PC-3 (cell line): Measurements from ENCODE around the gene ANKHD1. TPM values are rescaled to one million over a fixed set of nuclear protein-coding genes. Genes with fewer than 3 reads are reported as not detected.

Source experiments
- ATAC-seq: fragments of 200-7000 bp; cut with Tn5 transposase; 2 replicates; pipeline ENCODE4 v1.9.1; 2020; ENCODE audit warnings: mild to moderate bottlenecking, moderate library complexity
- BruUV-seq: library from RNA; stranded (reverse); fragments of 400-500 nt; replicated peaks from 2 replicates; lab custom pipeline; 2021; lab: Mats Ljungman, UMichigan
- CTCF ChIA-PET: fragments of 300-600 bp; sonication (Branson Sonifier 250); formaldehyde crosslinking; loops from one replicate; lab custom pipeline; 2022; ENCODE audit warnings: antibody characterized with exemption; lab: Charles Lee
- POLR2A ChIA-PET: fragments of 300-600 bp; sonication (Branson Sonifier 250); formaldehyde crosslinking; loops from one replicate; lab custom pipeline; 2022; ENCODE audit warnings: antibody characterized with exemption; ENCODE audit not compliant: unreplicated experiment; lab: Charles Lee
- DNase-seq: peaks from one replicate; pipeline ENCODE4 v3.0.0-alpha.2; 2015
- H2AFZ ChIP-seq: fragments of 300-600 bp; sonication (generic); 2 replicates; pipeline ENCODE4 v1.6.0; 2016; ENCODE audit warnings: antibody characterized with exemption, low read length
- H3F3A ChIP-seq: fragments of 300-600 bp; sonication (generic); one replicate; pipeline ENCODE4 v1.6.0; 2017; ENCODE audit warnings: antibody characterized with exemption, low read length, control low read depth, mild to moderate bottlenecking; ENCODE audit not compliant: unreplicated experiment
- H3K27ac ChIP-seq: fragments of 300-600 bp; sonication (generic); 2 replicates; pipeline ENCODE4 v1.5.1; 2016; ENCODE audit warnings: mild to moderate bottlenecking, low read length
- H3K27me3 ChIP-seq: fragments of 300-600 bp; sonication (generic); 2 replicates; pipeline ENCODE4 v1.6.1; 2016; ENCODE audit warnings: low read length, mixed read lengths
- H3K36me3 ChIP-seq: fragments of 300-600 bp; sonication (generic); 2 replicates; pipeline ENCODE4 v1.6.1; 2016; ENCODE audit warnings: low read depth, mixed run types, low read length, mixed read lengths
- H3K4me1 ChIP-seq: fragments of 300-600 bp; sonication (generic); 2 replicates; pipeline ENCODE4 v1.5.1; 2016; ENCODE audit warnings: low read length; ENCODE audit not compliant: insufficient read depth
- H3K4me2 ChIP-seq: fragments of 300-600 bp; sonication (generic); 2 replicates; pipeline ENCODE4 v1.6.0; 2016; ENCODE audit warnings: low read length
- H3K4me3 ChIP-seq: fragments of 300-600 bp; sonication (generic); 2 replicates; pipeline ENCODE4 v1.5.1; 2016; ENCODE audit warnings: mild to moderate bottlenecking, low read length, mixed read lengths
- H3K79me2 ChIP-seq: fragments of 300-600 bp; sonication (generic); 2 replicates; pipeline ENCODE4 v1.6.1; 2017; ENCODE audit warnings: low read length, mixed read lengths
- H3K9ac ChIP-seq: fragments of 300-600 bp; sonication (generic); 2 replicates; pipeline ENCODE4 v1.6.0; 2016; ENCODE audit warnings: mild to moderate bottlenecking, low read length
- H3K9me2 ChIP-seq: fragments of 300-600 bp; sonication (generic); replicated peaks from 2 replicates; pipeline ENCODE4 v1.6.1; 2016; ENCODE audit warnings: mixed run types, low read length, mixed read lengths
- H3K9me3 ChIP-seq: fragments of 300-600 bp; sonication (generic); 2 replicates; pipeline ENCODE4 v1.6.1; 2016; ENCODE audit warnings: low read length, mixed read lengths
- H4K20me1 ChIP-seq: fragments of 300-600 bp; sonication (generic); 2 replicates; pipeline ENCODE4 v1.6.1; 2016; ENCODE audit warnings: low read length, mixed read lengths
- CTCF ChIP-seq: fragments of 300-600 bp; sonication (generic); conservative IDR thresholded peaks from 2 replicates; pipeline ENCODE4 v1.5.1; 2017; ENCODE audit warnings: antibody characterized with exemption, low read depth, mild to moderate bottlenecking, low read length
- EZH2 ChIP-seq: fragments of 300-600 bp; sonication (generic); IDR thresholded peaks from one replicate; pipeline ENCODE4 v1.6.1; 2017; ENCODE audit warnings: antibody characterized with exemption, mild to moderate bottlenecking, low read length; ENCODE audit not compliant: unreplicated experiment
- EZH2phosphoT487 ChIP-seq: fragments of 300-600 bp; sonication (generic); IDR thresholded peaks from 2 replicates; pipeline ENCODE4 v1.6.1; 2018; ENCODE audit warnings: mild to moderate bottlenecking, antibody characterized with exemption, low read length, borderline replicate concordance
- intact Hi-C: fragments of 100-400 bp; cut with micrococcal nuclease; formaldehyde crosslinking; loops from 2 replicates; pipeline ENCODE4 v1.9.0; 2023
- total RNA-seq: library from RNA; depleted of rRNA; stranded (reverse); fragments of >200 nt; gene quantifications from 2 replicates; pipeline ENCODE4 v1.2.3, GENCODE V29; 2014

The ANKHD1 gene
- total RNA-seq, 1 experiment from 2014 or later = 64.6 TPM

GRCh38 chr5:140570058-140570457 is 168.4 kb downstream of the ANKHD1 start:
- Histone ChIP-seq H3K9ac (no peak overlapping the region), H3K4me3 (no peak overlapping the region), H3K27me3 (no peaks in the 10 kb centered on the region), H3K36me3 (peaks cover 13% of the 10 kb centered on the region; the same call in 1 of the 2 replicates), H3F3A (no peaks in the 10 kb centered on the region), H3K9me3 (no peaks in the 10 kb centered on the region), H3K27ac (no peak overlapping the region), H3K4me1 (peaks cover 12% of the 10 kb centered on the region), H3K79me2 (peaks cover 23% of the 10 kb centered on the region), H2AFZ (no peak overlapping the region), H3K9me2 (no peaks in the 10 kb centered on the region), H4K20me1 (no peaks in the 10 kb centered on the region), H3K4me2 (no peak overlapping the region)
- intact Hi-C loops = no loop called here
- POLR2A ChIA-PET = no interaction called here
- CTCF ChIA-PET = no interaction called here
- TF ChIP-seq EZH2 (no peak), EZH2phosphoT487 (no peak), CTCF (no peak)
- no peak for DNase-seq
- ATAC-seq = no peak
- no TSS peak for BruUV-seq

- H3K79me2 ChIP-seq = peaks cover 19% of the 10 kb centered on the region
- no peak for TF ChIP-seq CTCF
- TF ChIP-seq EZH2phosphoT487 = no peak
- TF ChIP-seq EZH2 = no peak
- peaks cover 10% of the 10 kb centered on the region for H3K4me1 ChIP-seq
- ChIA-PET CTCF (no interaction called here), POLR2A (no interaction called here)
- H2AFZ ChIP-seq = no peak overlapping the region
- BruUV-seq = no TSS peak
- no peak for DNase-seq
- no peaks in the 10 kb centered on the region for H3K27me3 ChIP-seq
- H3F3A ChIP-seq = no peaks in the 10 kb centered on the region
- no peak overlapping the region for H3K4me2 ChIP-seq
- ATAC-seq = no peak
- intact Hi-C loops = no loop called here
- no peaks in the 10 kb centered on the region for H4K20me1 ChIP-seq
- H3K4me3 ChIP-seq = no peak overlapping the region
- H3K36me3 ChIP-seq = peaks cover 13% of the 10 kb centered on the region; the same call in 1 of the 2 replicates
- no peaks in the 10 kb centered on the region for H3K9me2 ChIP-seq
- H3K27ac ChIP-seq = no peak overlapping the region
- H3K9me3 ChIP-seq = no peaks in the 10 kb centered on the region
- H3K9ac ChIP-seq = no peak overlapping the region
Measured at GRCh38 chr5:140570488-140570887, 168.9 kb downstream of the ANKHD1 start.

GRCh38 chr5:140571105-140571504 is 169.5 kb downstream of the ANKHD1 start:
- ChIA-PET CTCF (no interaction called here), POLR2A (no interaction called here)
- Histone ChIP-seq H2AFZ (no peak overlapping the region), H3K79me2 (peaks cover 12% of the 10 kb centered on the region), H3K36me3 (peaks cover 13% of the 10 kb centered on the region; the same call in 1 of the 2 replicates), H4K20me1 (no peaks in the 10 kb centered on the region), H3K27ac (no peak overlapping the region), H3K4me2 (no peak overlapping the region), H3K9ac (no peak overlapping the region), H3K4me3 (no peak overlapping the region), H3K27me3 (no peaks in the 10 kb centered on the region), H3K4me1 (0 out of 2 replicates have a peak, but pooled peaks cover 3% of the 10 kb centered on the region), H3K9me2 (no peaks in the 10 kb centered on the region), H3K9me3 (no peaks in the 10 kb centered on the region), H3F3A (no peaks in the 10 kb centered on the region)
- ATAC-seq = no peak
- no TSS peak for BruUV-seq
- no peak for DNase-seq
- TF ChIP-seq EZH2phosphoT487 (no peak), CTCF (no peak), EZH2 (no peak)
- intact Hi-C loops = no loop called here
